Fibroblast of lung (primary cell): ENCODE results near the gene TNKS2. TPM values are rescaled to one million over a fixed set of nuclear protein-coding genes. Genes with fewer than 3 reads are reported as not detected.

Source experiments
- DNase-seq, 2 donors: peaks; one replicate each; pipeline versions ENCODE4 v3.0.0 to v3.0.0-alpha.2; 2010; ENCODE audit warnings: low read depth in 2 of 2
- H2AFZ ChIP-seq: 2 replicates; pipeline ENCODE4 v1.5.1; 2012; ENCODE audit warnings: low read length, control low read depth, inconsistent platforms
- H3K27ac ChIP-seq: 2 replicates; pipeline ENCODE4 v1.5.1; 2011; ENCODE audit warnings: low read length, control low read depth; ENCODE audit not compliant: insufficient read depth
- H3K27me3 ChIP-seq: 2 replicates; pipeline ENCODE4 v1.5.1; 2011; ENCODE audit warnings: mild to moderate bottlenecking, low read length; ENCODE audit not compliant: control insufficient read depth, insufficient read depth
- H3K36me3 ChIP-seq: 2 replicates; pipeline ENCODE4 v1.5.1; 2011; ENCODE audit warnings: low read length; ENCODE audit not compliant: control insufficient read depth, insufficient read depth
- H3K4me1 ChIP-seq: 2 replicates; pipeline ENCODE4 v1.5.1; 2011; ENCODE audit warnings: low read length; ENCODE audit not compliant: control insufficient read depth, insufficient read depth; ENCODE audit errors: extremely low read depth
- H3K4me2 ChIP-seq: 2 replicates; pipeline ENCODE4 v1.5.1; 2011; ENCODE audit warnings: low read length, control low read depth; ENCODE audit not compliant: insufficient read depth; ENCODE audit errors: extremely low read depth
- H3K4me3 ChIP-seq, 4 experiments: fragments of 200-600 bp in 1 of 4; sonication (generic) in 1 of 4; replicated peaks in 1 of 4; 2 replicates each; pipeline ENCODE4 v1.5.1; 2011 to 2016; ENCODE audit warnings: low read length in 4 of 4, low read depth in 3 of 4, mild to moderate bottlenecking in 3 of 4, control low read depth in 2 of 4, inconsistent platforms in 1 of 4, mixed read lengths in 1 of 4; ENCODE audit not compliant: insufficient read depth in 1 of 4; ENCODE audit errors: control extremely low read depth in 1 of 4
- H3K79me2 ChIP-seq: 2 replicates; pipeline ENCODE4 v1.5.1; 2012; ENCODE audit warnings: mild to moderate bottlenecking, low read length, inconsistent platforms; ENCODE audit not compliant: control insufficient read depth, insufficient read depth
- H3K9ac ChIP-seq: 2 replicates; pipeline ENCODE4 v1.5.1; 2011; ENCODE audit warnings: mild to moderate bottlenecking, low read length, control low read depth; ENCODE audit not compliant: insufficient read depth
- H3K9me3 ChIP-seq: 2 replicates; pipeline ENCODE4 v1.5.1; 2012; ENCODE audit warnings: low read depth, low read length; ENCODE audit not compliant: control insufficient read depth, insufficient read depth
- H4K20me1 ChIP-seq: 2 replicates; pipeline ENCODE4 v1.5.1; 2011; ENCODE audit warnings: low read length; ENCODE audit not compliant: control insufficient read depth, insufficient read depth; ENCODE audit errors: extremely low read depth
- CTCF ChIP-seq, 2 donors: IDR thresholded peaks in 1 of 2; conservative IDR thresholded peaks in 1 of 2; 1 replicate in 1 of 2; 2 replicates in 1 of 2; pipeline ENCODE4 v1.5.1; 2011 to 2012; ENCODE audit warnings: low read length in 2 of 2, control low read depth in 1 of 2, inconsistent platforms in 1 of 2, low read depth in 1 of 2, mild to moderate bottlenecking in 1 of 2
- EZH2 ChIP-seq: IDR thresholded peaks from 2 replicates; pipeline ENCODE4 v1.5.1; 2012; ENCODE audit warnings: low read length, control low read depth, mild to moderate bottlenecking; ENCODE audit errors: missing control alignments
- polyA plus RNA-seq, 2 donors: library from polyadenylated mRNA; depleted of rRNA in 1 of 2; stranded (reverse) in 1 of 2; unstranded in 1 of 2; fragments of >200 nt; gene quantifications; 2 replicates each; pipeline ENCODE4 v1.2.1, GENCODE V29; 2011 to 2012; ENCODE audit warnings: missing spikeins in 1 of 2
- total RNA-seq: library from RNA; depleted of rRNA; stranded (reverse); fragments of >200 nt; gene quantifications from 2 replicates; pipeline ENCODE4 v1.2.1, GENCODE V29; 2014

The TNKS2 gene
- total and polyA plus RNA-seq, 2 donors (not counting 1 experiment from before 2014, with no cell fraction given), result 44.6 to 61.6 TPM

GRCh38 chr10:91774571-91774970 is 23.7 kb upstream of the TNKS2 start:
- no peaks in the 10 kb centered on the region for H3K79me2 ChIP-seq
- H3K9me3 ChIP-seq, result no peaks in the 10 kb centered on the region
- H3K4me1 ChIP-seq, result no peaks in the 10 kb centered on the region
- no peaks in the 10 kb centered on the region for H3K27me3 ChIP-seq
- no peak overlapping the region for H2AFZ ChIP-seq
- no peak overlapping the region for H3K9ac ChIP-seq
- H3K4me3 ChIP-seq, result no peak overlapping the region
- no peak overlapping the region for H3K4me2 ChIP-seq
- H4K20me1 ChIP-seq, result no peaks in the 10 kb centered on the region
- no peak for TF ChIP-seq CTCF (conservative IDR thresholded peaks at IDR 0.05 in 1 of 2, IDR thresholded peaks at IDR 0.05 in 1 of 2; ENCODE audit: low read depth in 1 of 2, low read length in 2 of 2)
- TF ChIP-seq EZH2, result no peak
- H3K36me3 ChIP-seq, result no peaks in the 10 kb centered on the region
- DNase-seq, result no peak
- no peak overlapping the region for H3K27ac ChIP-seq

GRCh38 chr10:91775731-91776130 is 22.5 kb upstream of the TNKS2 start:
- H3K27ac ChIP-seq, result no peak overlapping the region
- no peaks in the 10 kb centered on the region for H3K9me3 ChIP-seq

GRCh38 chr10:91776266-91776665 is 22.0 kb upstream of the TNKS2 start:
- TF ChIP-seq EZH2, result no peak
- no peak for TF ChIP-seq CTCF (conservative IDR thresholded peaks at IDR 0.05 in 1 of 2, IDR thresholded peaks at IDR 0.05 in 1 of 2; ENCODE audit: low read depth in 1 of 2, low read length in 2 of 2)
- no peak for DNase-seq
- no peak overlapping the region for H3K4me2 ChIP-seq
- no peaks in the 10 kb centered on the region for H3K9me3 ChIP-seq
- no peaks in the 10 kb centered on the region for H3K79me2 ChIP-seq
- H3K4me1 ChIP-seq, result no peaks in the 10 kb centered on the region
- H3K36me3 ChIP-seq, result no peaks in the 10 kb centered on the region
- no peak overlapping the region for H3K4me3 ChIP-seq
- H2AFZ ChIP-seq, result no peak overlapping the region
- H4K20me1 ChIP-seq, result no peaks in the 10 kb centered on the region
- H3K27me3 ChIP-seq, result peaks cover 5% of the 10 kb centered on the region
- H3K27ac ChIP-seq, result no peak overlapping the region
- no peak overlapping the region for H3K9ac ChIP-seq

More at GRCh38 chr10:91775731-91776130, 22.5 kb upstream of the TNKS2 start:
- H3K36me3 ChIP-seq, result no peaks in the 10 kb centered on the region
- no peak overlapping the region for H3K9ac ChIP-seq
- TF ChIP-seq CTCF (conservative IDR thresholded peaks at IDR 0.05 in 1 of 2, IDR thresholded peaks at IDR 0.05 in 1 of 2; ENCODE audit: low read depth in 1 of 2, low read length in 2 of 2) (no peak), EZH2 (no peak)
- H3K4me2 ChIP-seq, result no peak overlapping the region
- no peak overlapping the region for H2AFZ ChIP-seq
- no peak for DNase-seq
- H4K20me1 ChIP-seq, result no peaks in the 10 kb centered on the region
- peaks cover 5% of the 10 kb centered on the region for H3K27me3 ChIP-seq
- no peaks in the 10 kb centered on the region for H3K79me2 ChIP-seq
- no peaks in the 10 kb centered on the region for H3K4me1 ChIP-seq
- no peak overlapping the region for H3K4me3 ChIP-seq
